ENCODE data around the gene LYL1. TPM values are rescaled to one million over a fixed set of nuclear protein-coding genes. Genes with fewer than 3 reads are reported as not detected.

LYL1 gene
- total and polyA plus RNA-seq, 9 of the 15 experiments (the other 6 are each of a cell fraction or from before 2014, with no cell fraction given) = 1.3 to 266 (median 34.0) TPM

DNA sequence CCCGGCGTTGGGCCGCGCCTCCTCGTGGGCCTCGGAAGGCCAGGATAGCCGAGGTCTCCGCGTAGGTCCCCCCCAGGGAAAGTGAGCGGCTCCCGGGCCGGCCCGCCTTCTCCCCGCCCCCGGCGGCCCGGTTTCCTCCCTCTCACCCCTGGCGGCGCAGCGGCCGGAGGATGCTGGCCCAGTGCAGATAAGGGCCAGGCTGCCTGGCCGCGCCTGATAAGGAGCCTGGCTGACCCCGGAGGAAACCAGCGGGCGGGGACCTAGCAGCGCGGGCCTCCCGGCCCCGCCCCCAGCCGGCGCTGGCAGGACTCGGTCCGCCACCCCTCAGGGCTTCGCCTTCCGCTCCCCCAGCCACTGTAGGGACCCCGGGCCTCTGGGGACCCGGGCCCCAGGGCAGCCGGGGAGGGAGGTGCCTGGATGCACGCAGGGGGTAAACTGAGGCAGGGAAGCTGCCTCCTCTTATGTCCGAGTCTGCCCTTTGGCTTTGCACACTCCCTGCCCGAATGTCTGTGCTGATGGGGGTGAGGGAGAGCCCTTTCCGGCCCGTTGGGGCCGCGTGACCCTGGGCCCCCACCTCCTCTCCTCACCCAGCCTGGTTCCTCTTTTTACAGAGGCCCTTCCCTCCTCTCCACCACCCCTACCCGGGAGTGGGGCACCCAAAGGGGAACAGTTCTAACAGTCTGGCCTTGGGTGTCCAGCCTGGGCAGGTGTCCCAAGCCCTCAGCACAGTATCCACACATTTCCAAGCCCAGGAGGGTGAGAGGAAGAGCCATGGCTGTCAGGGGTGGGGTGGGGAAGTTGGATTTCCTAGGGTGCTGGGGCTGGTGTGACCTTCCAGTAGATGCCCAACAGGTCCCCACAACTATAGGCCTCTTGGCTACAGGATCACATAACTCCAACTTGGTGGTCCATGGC is at the start of gene LYL1 (continued):
- TF ChIP-seq, protein P1, sequence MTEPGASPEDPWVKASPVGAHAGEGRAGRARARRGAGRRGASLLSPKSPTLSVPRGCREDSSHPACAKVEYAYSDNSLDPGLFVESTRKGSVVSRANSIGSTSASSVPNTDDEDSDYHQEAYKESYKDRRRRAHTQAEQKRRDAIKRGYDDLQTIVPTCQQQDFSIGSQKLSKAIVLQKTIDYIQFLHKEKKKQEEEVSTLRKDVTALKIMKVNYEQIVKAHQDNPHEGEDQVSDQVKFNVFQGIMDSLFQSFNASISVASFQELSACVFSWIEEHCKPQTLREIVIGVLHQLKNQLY (CRISPR knock-in tag; conservative IDR thresholded peaks at IDR 0.05) = no peak
- TF ChIP-seq, protein P2, sequence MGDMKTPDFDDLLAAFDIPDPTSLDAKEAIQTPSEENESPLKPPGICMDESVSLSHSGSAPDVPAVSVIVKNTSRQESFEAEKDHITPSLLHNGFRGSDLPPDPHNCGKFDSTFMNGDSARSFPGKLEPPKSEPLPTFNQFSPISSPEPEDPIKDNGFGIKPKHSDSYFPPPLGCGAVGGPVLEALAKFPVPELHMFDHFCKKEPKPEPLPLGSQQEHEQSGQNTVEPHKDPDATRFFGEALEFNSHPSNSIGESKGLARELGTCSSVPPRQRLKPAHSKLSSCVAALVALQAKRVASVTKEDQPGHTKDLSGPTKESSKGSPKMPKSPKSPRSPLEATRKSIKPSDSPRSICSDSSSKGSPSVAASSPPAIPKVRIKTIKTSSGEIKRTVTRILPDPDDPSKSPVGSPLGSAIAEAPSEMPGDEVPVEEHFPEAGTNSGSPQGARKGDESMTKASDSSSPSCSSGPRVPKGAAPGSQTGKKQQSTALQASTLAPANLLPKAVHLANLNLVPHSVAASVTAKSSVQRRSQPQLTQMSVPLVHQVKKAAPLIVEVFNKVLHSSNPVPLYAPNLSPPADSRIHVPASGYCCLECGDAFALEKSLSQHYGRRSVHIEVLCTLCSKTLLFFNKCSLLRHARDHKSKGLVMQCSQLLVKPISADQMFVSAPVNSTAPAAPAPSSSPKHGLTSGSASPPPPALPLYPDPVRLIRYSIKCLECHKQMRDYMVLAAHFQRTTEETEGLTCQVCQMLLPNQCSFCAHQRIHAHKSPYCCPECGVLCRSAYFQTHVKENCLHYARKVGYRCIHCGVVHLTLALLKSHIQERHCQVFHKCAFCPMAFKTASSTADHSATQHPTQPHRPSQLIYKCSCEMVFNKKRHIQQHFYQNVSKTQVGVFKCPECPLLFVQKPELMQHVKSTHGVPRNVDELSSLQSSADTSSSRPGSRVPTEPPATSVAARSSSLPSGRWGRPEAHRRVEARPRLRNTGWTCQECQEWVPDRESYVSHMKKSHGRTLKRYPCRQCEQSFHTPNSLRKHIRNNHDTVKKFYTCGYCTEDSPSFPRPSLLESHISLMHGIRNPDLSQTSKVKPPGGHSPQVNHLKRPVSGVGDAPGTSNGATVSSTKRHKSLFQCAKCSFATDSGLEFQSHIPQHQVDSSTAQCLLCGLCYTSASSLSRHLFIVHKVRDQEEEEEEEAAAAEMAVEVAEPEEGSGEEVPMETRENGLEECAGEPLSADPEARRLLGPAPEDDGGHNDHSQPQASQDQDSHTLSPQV (IDR thresholded peaks at IDR 0.05) = peak; percentile 96
- peak; percentile 49; the same call in 1 of the 2 replicates for TF ChIP-seq FOXJ2 (tag; IDR thresholded peaks at IDR 0.05)
- peak; percentile 83 for TF ChIP-seq CREB1 (IDR thresholded peaks at IDR 0.05)
- TF ChIP-seq CREB1 (CRISPR knock-in tag; IDR thresholded peaks at IDR 0.05) = no peak; the same call in none of the 2 replicates
- TF ChIP-seq CHD2 (IDR thresholded peaks at IDR 0.05; ENCODE audit: low read depth, low read length) = no peak; the same call in 1 of the 2 replicates
- peak; percentile 80; the same call in 1 of the 2 replicates for TF ChIP-seq MTA1 (IDR thresholded peaks at IDR 0.05; ENCODE audit: borderline replicate concordance)
- TF ChIP-seq KLF13 (tag; IDR thresholded peaks at IDR 0.05; ENCODE audit: borderline replicate concordance, low read depth) = peak; percentile 27; the same call in 1 of the 2 replicates
- peak; percentile 84 for TF ChIP-seq ELF4 (CRISPR knock-in tag; IDR thresholded peaks at IDR 0.05)
- no peak; the same call in 1 of the 2 replicates for TF ChIP-seq TCF7 (IDR thresholded peaks at IDR 0.05; ENCODE audit: borderline replicate concordance)
- no peak for TF ChIP-seq IRF2 (CRISPR knock-in tag; IDR thresholded peaks at IDR 0.05)
- no peak for TF ChIP-seq MYBL2 (IDR thresholded peaks at IDR 0.05; ENCODE audit: low read depth)
- no peak for TF ChIP-seq MYBL2 (CRISPR knock-in tag; IDR thresholded peaks at IDR 0.05; ENCODE audit: borderline replicate concordance)
- TF ChIP-seq ZKSCAN8 (CRISPR knock-in tag; IDR thresholded peaks at IDR 0.05) = peak; percentile 60; the same call in 1 of the 2 replicates
- peak; percentile 13; the same call in 1 of the 2 replicates for TF ChIP-seq CBX1 (IDR thresholded peaks at IDR 0.05; ENCODE audit: low read depth)
- TF ChIP-seq, protein P3, sequence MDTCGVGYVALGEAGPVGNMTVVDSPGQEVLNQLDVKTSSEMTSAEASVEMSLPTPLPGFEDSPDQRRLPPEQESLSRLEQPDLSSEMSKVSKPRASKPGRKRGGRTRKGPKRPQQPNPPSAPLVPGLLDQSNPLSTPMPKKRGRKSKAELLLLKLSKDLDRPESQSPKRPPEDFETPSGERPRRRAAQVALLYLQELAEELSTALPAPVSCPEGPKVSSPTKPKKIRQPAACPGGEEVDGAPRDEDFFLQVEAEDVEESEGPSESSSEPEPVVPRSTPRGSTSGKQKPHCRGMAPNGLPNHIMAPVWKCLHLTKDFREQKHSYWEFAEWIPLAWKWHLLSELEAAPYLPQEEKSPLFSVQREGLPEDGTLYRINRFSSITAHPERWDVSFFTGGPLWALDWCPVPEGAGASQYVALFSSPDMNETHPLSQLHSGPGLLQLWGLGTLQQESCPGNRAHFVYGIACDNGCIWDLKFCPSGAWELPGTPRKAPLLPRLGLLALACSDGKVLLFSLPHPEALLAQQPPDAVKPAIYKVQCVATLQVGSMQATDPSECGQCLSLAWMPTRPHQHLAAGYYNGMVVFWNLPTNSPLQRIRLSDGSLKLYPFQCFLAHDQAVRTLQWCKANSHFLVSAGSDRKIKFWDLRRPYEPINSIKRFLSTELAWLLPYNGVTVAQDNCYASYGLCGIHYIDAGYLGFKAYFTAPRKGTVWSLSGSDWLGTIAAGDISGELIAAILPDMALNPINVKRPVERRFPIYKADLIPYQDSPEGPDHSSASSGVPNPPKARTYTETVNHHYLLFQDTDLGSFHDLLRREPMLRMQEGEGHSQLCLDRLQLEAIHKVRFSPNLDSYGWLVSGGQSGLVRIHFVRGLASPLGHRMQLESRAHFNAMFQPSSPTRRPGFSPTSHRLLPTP (IDR thresholded peaks at IDR 0.05; ENCODE audit: borderline replicate concordance, extremely low read depth, insufficient read length) = no peak
- TF ChIP-seq ZNF57 (CRISPR knock-in tag; IDR thresholded peaks at IDR 0.05) = no peak
- TF ChIP-seq MIER1 (IDR thresholded peaks at IDR 0.05; ENCODE audit: low read depth) = no peak
- TF ChIP-seq TSC22D4 (tag; IDR thresholded peaks at IDR 0.05) = no peak
- TF ChIP-seq FUS (optimal IDR thresholded peaks at IDR 0.05; ENCODE audit: low read depth, low read length) = peak; percentile 96
- TF ChIP-seq ZNF324 (CRISPR knock-in tag; IDR thresholded peaks at IDR 0.05) = no peak

Measured in K562 (cell line).